Activated effector memory CD4-positive, alpha-beta T cell treated with Interleukin-2 at 50 U/mL for 16 hours (primary cell): ENCODE results near the gene RBFOX2.
"Not testable (repeated sequence)": the region's sequence is repeated elsewhere in the genome, so short reads cannot be mapped to it uniquely, and the experiment has no call there.

Experiments
- DNase-seq: peaks from one replicate; pipeline ENCODE4 v3.0.0-alpha.2; 2020

The RBFOX2 gene

DNA sequence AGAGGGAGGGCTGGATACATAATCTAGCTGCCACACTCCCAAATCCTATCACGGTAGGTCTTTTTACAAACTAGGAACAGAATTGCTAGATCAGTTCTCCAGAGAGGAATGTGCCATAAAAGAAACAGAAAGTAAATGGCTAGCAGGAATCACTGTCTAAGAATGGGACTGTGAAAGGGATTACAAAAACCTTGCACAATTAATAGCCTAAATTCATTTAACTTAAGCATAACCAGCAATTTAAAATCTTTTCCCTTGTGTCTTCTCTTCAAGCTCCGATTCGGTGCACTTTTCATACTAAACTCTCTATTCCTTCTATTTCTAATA lies 275.8 kb downstream of the RBFOX2 start:
- DNase-seq = no peak

DNA sequence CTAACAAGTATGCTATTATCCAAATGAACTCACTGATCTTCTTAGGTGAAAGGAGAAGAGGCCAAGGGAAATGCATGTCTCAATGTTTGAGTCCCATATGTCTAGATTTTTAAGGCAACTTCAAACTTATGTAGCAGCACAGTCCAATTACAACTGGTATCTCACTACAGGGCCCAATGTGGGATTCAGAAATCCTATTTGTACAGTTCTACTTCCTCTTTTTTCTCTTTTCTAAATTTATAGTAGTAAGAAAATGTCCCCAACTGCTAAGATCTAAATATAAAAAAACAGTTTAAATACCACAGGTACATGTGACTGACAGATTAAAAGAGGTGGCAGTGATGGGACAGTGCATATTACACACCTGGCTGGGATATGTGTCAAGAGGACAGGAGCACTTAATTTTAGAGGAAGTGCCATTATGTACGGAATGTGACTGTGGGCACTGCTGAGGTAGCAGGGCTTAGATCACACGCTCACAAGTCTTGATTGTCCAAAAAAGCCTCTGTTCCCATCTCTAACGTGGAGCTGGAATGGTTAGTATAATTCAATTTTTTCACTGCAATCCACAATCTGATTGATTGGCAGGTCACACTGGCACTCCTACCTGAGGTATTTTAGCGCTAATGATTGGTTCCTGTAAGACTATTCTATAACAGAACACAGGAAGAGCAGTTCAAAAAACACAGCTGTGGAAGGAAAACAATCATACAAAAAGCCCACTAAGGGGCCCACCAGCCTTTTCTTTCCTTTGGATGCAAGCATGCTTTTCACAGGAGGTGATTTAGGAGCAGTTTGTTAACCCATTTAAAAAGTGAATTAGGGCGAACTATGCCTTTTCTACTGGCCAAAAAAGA lies 276.4 kb downstream of the RBFOX2 start:
- DNase-seq = no peak

- DNase-seq = no peak
These were observed 278.8 kb downstream of the RBFOX2 start for GRCh38 chr22:35749808-35750207.

DNA sequence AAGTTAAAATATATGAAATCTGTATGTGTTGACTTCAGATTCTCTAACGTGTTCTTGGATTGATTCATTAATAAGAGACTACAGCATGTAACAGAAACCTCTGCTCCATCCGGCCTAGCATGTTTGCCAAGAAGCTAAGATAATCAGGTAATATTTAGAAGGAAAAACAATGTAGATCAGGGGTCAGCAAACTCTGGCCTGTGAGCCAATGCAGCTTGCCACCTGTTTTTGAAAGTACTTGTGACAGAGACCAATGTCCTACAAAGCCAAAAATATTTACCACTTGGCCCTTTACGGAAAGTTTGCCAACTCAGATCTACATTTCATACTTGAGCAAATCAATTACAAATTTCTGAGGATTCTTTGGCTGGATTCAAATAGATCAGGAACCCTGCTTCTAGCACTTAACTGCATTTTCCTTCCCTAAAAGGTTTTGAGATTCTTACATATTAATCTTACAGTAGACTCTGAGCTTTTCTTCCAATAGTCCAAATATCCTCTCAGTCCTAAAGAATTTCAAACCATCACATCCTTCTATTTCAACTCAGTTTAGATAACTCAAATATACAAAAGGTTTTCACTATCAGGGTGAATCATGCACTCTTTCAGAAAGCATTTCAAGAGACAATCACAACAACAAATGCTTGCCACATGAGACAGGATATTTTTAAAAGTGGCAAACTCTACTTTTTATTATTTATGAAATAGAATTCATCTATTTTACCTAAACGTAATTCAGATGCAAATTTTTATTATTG lies 281.5 kb downstream of the RBFOX2 start:
- DNase-seq = no peak

DNA sequence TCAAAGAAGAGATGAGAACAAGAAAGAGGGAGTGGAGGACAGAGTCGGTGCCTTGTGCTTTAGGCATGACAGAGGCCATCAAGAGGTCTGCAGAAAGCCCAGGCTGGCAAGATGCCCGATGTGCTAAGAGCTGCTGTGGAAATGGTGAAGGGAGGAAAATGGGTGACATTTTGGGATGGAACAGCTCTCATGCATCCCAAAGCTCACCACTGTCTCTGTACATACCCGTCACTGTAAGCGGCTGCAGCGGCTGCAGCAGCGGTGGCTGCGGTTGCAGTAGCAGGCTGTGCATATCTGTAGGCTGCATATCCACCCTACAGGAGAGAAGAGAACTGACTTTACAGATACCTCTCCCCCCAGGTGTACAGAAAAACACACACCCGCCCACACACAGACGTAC lies 282.4 kb downstream of the RBFOX2 start:
- no peak for DNase-seq

GRCh38 chr22:35743326-35743860 lies 285.2 kb downstream of the RBFOX2 start:
- DNase-seq = no peak

DNA sequence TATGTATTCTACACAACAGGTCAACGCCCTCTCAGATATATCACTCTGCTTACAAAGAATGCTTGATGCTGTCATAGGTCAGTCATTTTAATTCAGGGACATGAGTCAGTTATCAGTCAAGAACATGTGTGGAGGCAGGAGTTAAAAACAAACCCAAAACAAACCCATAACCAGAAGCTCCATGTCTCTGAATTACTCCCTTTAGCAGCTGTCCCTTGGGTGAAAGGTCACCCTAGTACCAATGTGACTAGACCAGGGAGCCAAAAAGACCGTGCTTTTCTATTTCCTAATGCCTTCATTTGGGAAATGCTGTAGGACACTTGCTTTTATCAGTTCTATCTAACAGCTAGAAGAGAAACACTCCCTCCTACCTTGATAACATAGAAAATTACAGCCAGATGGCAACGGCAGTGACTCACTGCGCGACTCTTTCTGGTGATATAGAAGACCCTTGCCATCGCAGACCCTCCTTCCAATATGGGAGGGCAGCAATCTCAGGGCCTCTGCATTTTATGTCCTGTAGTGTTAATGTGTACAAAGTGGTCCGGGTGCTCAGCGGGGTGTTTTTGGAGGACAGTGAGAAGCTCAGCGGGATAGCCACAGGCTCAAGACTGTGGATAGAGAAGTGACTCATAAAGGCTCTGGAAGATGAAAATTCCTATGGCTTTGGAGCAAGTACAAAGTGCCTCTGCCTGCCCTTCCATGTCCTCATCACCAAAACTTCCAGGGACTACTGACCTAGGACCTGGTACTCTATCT lies 286.1 kb downstream of the RBFOX2 start:
- DNase-seq = no peak

DNA sequence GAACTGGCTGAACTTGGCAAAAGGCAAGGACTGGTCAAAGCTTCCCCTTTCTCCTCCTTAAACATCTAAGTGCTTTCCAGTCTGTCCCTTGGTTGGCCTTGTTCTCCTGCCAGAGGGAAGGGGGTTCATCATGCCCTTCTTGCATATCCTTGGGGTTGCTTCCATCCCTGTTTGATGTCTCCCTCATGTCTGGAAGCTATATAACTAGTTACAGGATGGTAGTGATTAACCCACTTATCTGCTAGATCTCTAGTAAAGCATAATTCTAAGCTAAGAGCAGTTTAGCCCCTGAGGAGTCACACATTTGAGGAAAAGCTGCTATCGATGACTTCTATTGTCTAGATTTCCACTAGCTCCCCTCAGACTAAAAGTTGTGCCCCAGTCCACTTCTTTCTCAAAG lies 288.0 kb downstream of the RBFOX2 start:
- DNase-seq = no peak

DNA sequence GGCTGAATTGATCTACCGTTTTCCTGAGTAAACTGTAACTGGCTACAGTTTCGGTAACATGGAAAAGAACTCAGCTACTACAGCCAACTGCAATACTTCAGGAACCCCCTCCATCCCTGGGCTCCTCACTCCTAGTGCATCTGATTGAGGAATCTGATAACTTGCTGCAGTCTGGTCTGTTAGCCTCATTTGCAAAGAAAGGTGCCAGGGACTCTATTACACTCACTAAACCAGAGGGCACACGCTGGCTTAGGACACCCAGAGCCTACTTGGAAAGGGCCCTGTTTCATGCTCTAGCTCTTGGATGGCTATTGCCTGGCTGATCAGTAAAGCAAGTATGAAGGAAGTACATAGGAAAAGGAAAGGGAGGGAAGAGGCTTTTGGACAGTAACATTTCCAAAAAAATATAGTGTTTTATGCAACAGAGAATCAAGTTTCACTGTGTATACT lies 288.7 kb downstream of the RBFOX2 start:
- DNase-seq = no peak

GRCh38 chr22:35739076-35739930 lies 289.3 kb downstream of the RBFOX2 start:
- no peak for DNase-seq

DNA sequence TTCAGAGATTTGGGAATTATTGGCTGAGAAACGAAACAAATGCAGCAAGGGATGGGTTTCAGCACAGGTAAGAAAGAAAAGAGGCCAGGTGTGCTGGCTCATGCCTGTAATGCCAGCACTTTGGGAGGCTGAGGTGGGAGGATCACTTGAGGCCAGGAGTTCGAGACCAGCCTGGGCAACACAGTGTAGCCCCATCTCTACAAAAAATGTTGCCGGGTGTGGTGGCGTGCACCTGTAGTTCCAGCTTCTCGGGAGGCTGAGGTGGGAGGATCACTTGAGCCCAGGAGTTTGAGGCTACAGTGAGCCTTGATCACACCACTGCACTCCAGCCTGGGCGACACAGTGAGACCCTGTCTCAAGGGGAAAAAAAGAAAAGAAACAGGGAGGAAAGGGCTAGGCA lies 290.7 kb downstream of the RBFOX2 start:
- DNase-seq = not testable (repeated sequence)

GRCh38 chr22:35736701-35737100 lies 291.9 kb downstream of the RBFOX2 start:
- DNase-seq = no peak

DNA sequence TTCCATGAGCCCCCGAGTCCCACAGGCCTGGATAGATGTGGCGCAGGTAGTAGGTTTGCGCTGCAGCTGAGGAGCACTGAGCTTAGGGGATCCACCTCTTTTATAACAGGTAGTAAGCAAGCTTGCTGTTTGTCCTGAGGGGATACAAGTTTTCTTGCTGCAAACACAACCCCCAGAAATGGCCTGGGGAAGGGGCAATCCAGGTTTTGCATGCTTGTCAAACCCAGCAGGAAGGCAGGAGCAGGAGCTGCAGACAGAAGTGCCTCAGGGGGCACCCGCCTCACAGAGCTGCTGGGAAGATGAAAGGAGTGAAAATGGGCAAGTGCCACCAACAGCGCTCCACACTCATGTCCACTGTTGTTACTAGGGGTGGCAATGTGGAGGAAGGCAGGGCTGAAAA lies 292.5 kb downstream of the RBFOX2 start:
- no peak for DNase-seq

GRCh38 chr22:35735542-35735941 lies 293.1 kb downstream of the RBFOX2 start:
- no peak for DNase-seq

DNA sequence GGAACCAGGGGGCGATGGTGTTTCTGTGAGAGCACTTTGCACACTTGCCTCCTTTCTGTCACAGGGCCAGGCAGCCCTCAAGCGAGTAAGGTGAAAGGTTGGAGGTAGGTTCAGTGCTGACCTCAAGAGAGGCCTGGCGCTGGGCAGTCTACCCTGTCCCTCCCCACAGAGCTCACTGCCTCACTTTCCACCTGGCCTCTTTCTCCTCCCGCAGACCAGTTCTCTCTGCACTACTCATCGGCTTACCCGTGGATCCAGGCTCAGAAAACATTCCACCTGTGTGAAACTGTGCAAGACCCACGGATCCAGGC lies 294.2 kb downstream of the RBFOX2 start:
- no peak for DNase-seq

DNA sequence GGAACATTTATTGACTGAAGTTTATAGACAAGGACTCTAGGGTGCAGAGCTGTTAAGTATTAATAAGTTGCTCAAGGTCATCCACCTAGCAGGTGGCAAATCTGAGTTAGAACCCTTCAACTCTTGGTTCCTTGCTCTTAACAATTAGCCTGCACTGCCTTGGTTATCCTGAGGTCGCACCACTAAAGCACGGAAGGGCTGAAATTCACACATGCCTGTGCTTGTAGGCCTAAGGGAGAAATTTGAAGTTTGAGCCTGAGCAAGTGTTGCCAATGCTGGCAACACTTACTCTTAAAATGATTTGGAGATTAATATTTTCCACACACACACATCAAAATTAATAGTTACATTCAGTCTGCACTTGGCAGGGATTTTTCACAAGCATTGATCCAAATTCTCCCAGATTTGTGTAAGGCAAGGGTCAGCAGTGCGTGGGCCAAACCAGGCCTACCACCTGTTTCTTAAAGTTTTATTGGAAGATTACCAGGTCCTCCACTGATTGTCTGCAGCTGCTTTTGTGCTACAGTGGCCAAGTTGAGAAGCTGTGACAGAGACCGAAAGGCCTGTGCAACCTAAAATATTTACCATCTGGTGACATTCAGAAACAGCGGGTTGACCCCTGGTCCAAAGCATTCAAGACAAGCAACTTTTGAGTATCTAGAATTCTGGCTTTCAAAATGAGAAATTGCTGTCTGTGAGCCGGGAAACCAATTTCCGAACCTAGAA lies 294.7 kb downstream of the RBFOX2 start:
- DNase-seq = no peak

GRCh38 chr22:35733036-35733435 lies 295.6 kb downstream of the RBFOX2 start:
- DNase-seq = no peak

DNA sequence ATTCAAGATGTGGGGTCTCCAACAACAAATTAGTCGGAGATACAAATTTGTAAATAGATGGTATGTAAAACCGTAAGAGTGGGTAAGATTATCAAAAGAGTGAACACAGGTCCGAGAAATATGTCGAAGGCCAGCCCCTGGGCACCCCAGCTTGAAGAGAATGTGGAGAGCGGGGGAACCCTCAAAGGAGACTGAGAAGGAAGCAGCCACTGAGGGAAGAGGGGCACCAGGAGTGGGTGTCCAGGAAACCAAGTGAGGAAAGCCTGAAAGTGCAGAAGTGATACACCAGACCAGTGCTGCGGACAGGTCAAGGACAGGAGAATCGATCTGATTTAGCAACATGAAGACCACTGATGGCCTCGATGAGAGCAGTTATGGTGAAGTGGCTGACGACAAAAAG lies 296.5 kb downstream of the RBFOX2 start:
- DNase-seq = no peak

DNA sequence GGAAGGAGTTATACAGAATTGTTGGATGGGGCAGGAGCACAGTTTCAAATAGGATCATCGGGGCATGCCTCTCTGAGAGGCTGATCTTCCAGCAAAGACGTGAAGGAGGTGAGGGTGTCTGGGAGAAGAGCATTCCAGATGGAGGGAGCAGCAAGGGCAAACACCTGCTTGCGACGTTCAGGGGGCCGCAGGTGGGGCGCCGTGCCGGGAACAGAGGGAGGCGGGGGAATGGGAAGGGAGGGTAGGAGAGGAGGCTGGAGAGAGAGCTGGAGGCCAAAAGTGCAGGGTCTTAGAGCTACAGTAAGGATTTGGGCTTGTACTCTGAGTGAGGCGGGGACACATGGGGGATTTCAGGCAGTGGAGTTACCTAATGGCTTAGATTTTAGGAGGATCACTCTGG lies 297.3 kb downstream of the RBFOX2 start:
- no peak for DNase-seq

- no peak for DNase-seq
These were observed 299.3 kb downstream of the RBFOX2 start for GRCh38 chr22:35729309-35729698.

DNA sequence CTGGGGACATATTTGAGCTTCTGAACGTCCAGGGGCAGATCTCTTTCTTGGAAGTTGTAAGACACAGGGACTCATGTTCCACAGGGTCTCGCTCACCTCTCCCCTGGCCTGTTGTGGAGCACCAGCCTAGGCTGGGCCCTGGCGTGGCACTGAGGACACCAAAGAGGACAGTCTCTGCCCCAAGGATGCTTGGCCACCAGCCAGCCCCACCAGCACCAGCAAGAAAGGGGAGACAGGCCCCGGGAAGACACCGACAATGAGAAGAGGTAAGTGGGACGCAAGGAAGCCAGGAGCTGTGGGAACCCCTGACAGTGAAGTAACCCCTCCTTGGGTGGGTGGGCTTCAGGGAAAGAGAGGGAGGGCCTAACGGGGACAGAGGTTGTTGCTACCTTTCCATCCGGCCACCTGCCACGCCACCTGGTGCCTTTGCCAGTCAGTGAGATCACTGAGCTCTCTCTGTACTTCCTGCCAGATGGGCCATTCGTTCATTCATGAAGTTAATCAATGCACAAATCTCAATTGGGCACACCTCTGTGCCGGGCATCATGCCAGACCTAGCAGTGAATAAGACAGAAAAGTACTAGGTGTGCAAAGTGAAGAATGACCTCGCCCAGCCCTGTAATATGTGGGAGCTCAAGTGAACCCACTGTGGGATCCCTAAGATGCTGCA lies 299.9 kb downstream of the RBFOX2 start:
- DNase-seq = no peak
